Sigmoid colon (tissue), 3 donors: ENCODE measurements around the gene U2SURP.

Experiments used
- CTCF ChIP-seq, 4 experiments: fragments of 450-650 bp in 3 of 4; fragments of 200-600 bp in 1 of 4; IDR thresholded peaks; one replicate each; pipeline ENCODE4 v1.5.1; 2016 to 2019; ENCODE audit warnings: antibody characterized with exemption in 4 of 4, mild to moderate bottlenecking in 3 of 4, moderate library complexity in 2 of 4
- POLR2A ChIP-seq, 2 donors: fragments of 450-650 bp; IDR thresholded peaks; one replicate each; pipeline ENCODE4 v1.6.1; 2016; ENCODE audit warnings: antibody characterized with exemption in 2 of 2, mild to moderate bottlenecking in 2 of 2, moderate library complexity in 2 of 2

- TF ChIP-seq CTCF (IDR thresholded peaks at IDR 0.05) (peak; percentile 15 to 56 (median 45)), POLR2A (IDR thresholded peaks at IDR 0.05) (no peak)
Measured at GRCh38 chr3:142987080-142987700, 14.2 kb upstream of the U2SURP start.
